ENCODE results near the gene CEP112.

The CEP112 gene

GRCh38 chr17:65609749-65610148 is 582.2 kb downstream of the CEP112 start:
- Mint-ChIP-seq H3K4me3 (no peak overlapping the region), H3K27me3 (peaks cover 6% of the 10 kb centered on the region), H3K4me1 (no peaks in the 10 kb centered on the region), H3K36me3 (peaks cover 2% of the 10 kb centered on the region), H3K27ac (no peak overlapping the region), H3K9me3 (peaks cover 3% of the 10 kb centered on the region)
- DNase-seq (ENCODE audit: low spot score in 2 of 2) (no peak), ATAC-seq (ENCODE audit: low read depth) (no peak)

- ATAC-seq (ENCODE audit: low read depth) (no peak), DNase-seq (ENCODE audit: low spot score in 2 of 2) (no peak)
- peaks cover 2% of the 10 kb centered on the region for H3K36me3 Mint-ChIP-seq
- peaks cover 3% of the 10 kb centered on the region for H3K9me3 Mint-ChIP-seq
- H3K27ac Mint-ChIP-seq, result no peak overlapping the region
- H3K4me1 Mint-ChIP-seq, result no peaks in the 10 kb centered on the region
- H3K4me3 Mint-ChIP-seq, result no peak overlapping the region
- peaks cover 6% of the 10 kb centered on the region for H3K27me3 Mint-ChIP-seq
Measured at GRCh38 chr17:65609286-65609685, 582.6 kb downstream of the CEP112 start.

GRCh38 chr17:65604070-65604469 is 587.9 kb downstream of the CEP112 start:
- Mint-ChIP-seq H3K36me3 (peaks cover 2% of the 10 kb centered on the region), H3K4me3 (no peak overlapping the region), H3K27me3 (peaks cover 8% of the 10 kb centered on the region), H3K9me3 (no peaks in the 10 kb centered on the region), H3K4me1 (no peaks in the 10 kb centered on the region), H3K27ac (no peak overlapping the region)
- DNase-seq (ENCODE audit: low spot score in 2 of 2), result no peak
- ATAC-seq (ENCODE audit: low read depth), result no peak

- DNase-seq (ENCODE audit: low spot score in 2 of 2) (no peak), ATAC-seq (ENCODE audit: low read depth) (no peak)
- Mint-ChIP-seq H3K4me3 (no peak overlapping the region), H3K9me3 (no peaks in the 10 kb centered on the region), H3K27me3 (peaks cover 10% of the 10 kb centered on the region), H3K4me1 (no peaks in the 10 kb centered on the region), H3K36me3 (peaks cover 2% of the 10 kb centered on the region), H3K27ac (no peak overlapping the region)
Measured at GRCh38 chr17:65601881-65602280, 590.1 kb downstream of the CEP112 start.

GRCh38 chr17:65601145-65601544 is 590.8 kb downstream of the CEP112 start:
- Mint-ChIP-seq H3K36me3 (no peaks in the 10 kb centered on the region), H3K27ac (no peak overlapping the region), H3K4me3 (no peak overlapping the region), H3K27me3 (peaks cover 4% of the 10 kb centered on the region), H3K9me3 (no peaks in the 10 kb centered on the region), H3K4me1 (no peaks in the 10 kb centered on the region)
- DNase-seq (ENCODE audit: low spot score in 2 of 2) (no peak), ATAC-seq (ENCODE audit: low read depth) (no peak)

GRCh38 chr17:65600518-65600917 is 591.4 kb downstream of the CEP112 start:
- no peaks in the 10 kb centered on the region for H3K36me3 Mint-ChIP-seq
- DNase-seq (ENCODE audit: low spot score in 2 of 2) (no peak), ATAC-seq (ENCODE audit: low read depth) (no peak)
- H3K9me3 Mint-ChIP-seq, result no peaks in the 10 kb centered on the region
- H3K4me3 Mint-ChIP-seq, result no peak overlapping the region
- peaks cover 4% of the 10 kb centered on the region for H3K27me3 Mint-ChIP-seq
- no peaks in the 10 kb centered on the region for H3K4me1 Mint-ChIP-seq
- H3K27ac Mint-ChIP-seq, result no peak overlapping the region

GRCh38 chr17:65599650-65600049 is 592.3 kb downstream of the CEP112 start:
- no peaks in the 10 kb centered on the region for H3K36me3 Mint-ChIP-seq
- H3K27me3 Mint-ChIP-seq, result peaks cover 6% of the 10 kb centered on the region
- H3K4me3 Mint-ChIP-seq, result no peak overlapping the region
- H3K4me1 Mint-ChIP-seq, result no peaks in the 10 kb centered on the region
- H3K9me3 Mint-ChIP-seq, result no peaks in the 10 kb centered on the region
- no peak overlapping the region for H3K27ac Mint-ChIP-seq
- DNase-seq (ENCODE audit: low spot score in 2 of 2) (no peak), ATAC-seq (ENCODE audit: low read depth) (no peak)

GRCh38 chr17:65598746-65599145 is 593.2 kb downstream of the CEP112 start:
- Mint-ChIP-seq H3K36me3 (no peaks in the 10 kb centered on the region), H3K27me3 (peaks cover 6% of the 10 kb centered on the region), H3K4me3 (no peak overlapping the region), H3K9me3 (no peaks in the 10 kb centered on the region), H3K27ac (no peak overlapping the region), H3K4me1 (peaks cover 5% of the 10 kb centered on the region)
- no peak for DNase-seq (ENCODE audit: low spot score in 2 of 2)
- ATAC-seq (ENCODE audit: low read depth), result no peak

- H3K27ac Mint-ChIP-seq, result no peak overlapping the region
- H3K4me1 Mint-ChIP-seq, result peaks cover 7% of the 10 kb centered on the region
- H3K27me3 Mint-ChIP-seq, result peaks cover 4% of the 10 kb centered on the region
- no peak for ATAC-seq (ENCODE audit: low read depth)
- no peak overlapping the region for H3K4me3 Mint-ChIP-seq
- no peaks in the 10 kb centered on the region for H3K36me3 Mint-ChIP-seq
- H3K9me3 Mint-ChIP-seq, result no peaks in the 10 kb centered on the region
- DNase-seq (ENCODE audit: low spot score in 2 of 2), result no peak
Measured at GRCh38 chr17:65595071-65595656, 596.8 kb downstream of the CEP112 start.

GRCh38 chr17:65593855-65594845 is 597.8 kb downstream of the CEP112 start:
- no peaks in the 10 kb centered on the region for H3K9me3 Mint-ChIP-seq
- H3K36me3 Mint-ChIP-seq, result no peaks in the 10 kb centered on the region
- no peak for DNase-seq (ENCODE audit: low spot score in 2 of 2)
- no peak overlapping the region for H3K27ac Mint-ChIP-seq
- H3K4me3 Mint-ChIP-seq, result peak overlapping the region; percentile 14
- H3K4me1 Mint-ChIP-seq, result peaks cover 7% of the 10 kb centered on the region
- no peak for ATAC-seq (ENCODE audit: low read depth)
- peaks cover 4% of the 10 kb centered on the region for H3K27me3 Mint-ChIP-seq

- Mint-ChIP-seq H3K27me3 (peaks cover 2% of the 10 kb centered on the region), H3K27ac (no peak overlapping the region), H3K36me3 (no peaks in the 10 kb centered on the region), H3K4me3 (peak overlapping the region; percentile 14), H3K4me1 (peaks cover 7% of the 10 kb centered on the region), H3K9me3 (no peaks in the 10 kb centered on the region)
- no peak for ATAC-seq (ENCODE audit: low read depth)
- DNase-seq (ENCODE audit: low spot score in 2 of 2), result no peak
Measured at GRCh38 chr17:65593092-65593854, 598.7 kb downstream of the CEP112 start.

GRCh38 chr17:65592125-65592965 is 599.6 kb downstream of the CEP112 start:
- peaks cover 7% of the 10 kb centered on the region for H3K4me1 Mint-ChIP-seq

GRCh38 chr17:65589321-65589720 is 602.6 kb downstream of the CEP112 start:
- Mint-ChIP-seq H3K36me3 (no peaks in the 10 kb centered on the region), H3K9me3 (no peaks in the 10 kb centered on the region), H3K4me1 (peaks cover 9% of the 10 kb centered on the region), H3K27me3 (peaks cover 6% of the 10 kb centered on the region), H3K4me3 (no peak overlapping the region), H3K27ac (no peak overlapping the region)
- no peak for ATAC-seq (ENCODE audit: low read depth)
- no peak for DNase-seq (ENCODE audit: low spot score in 2 of 2)

More at GRCh38 chr17:65592125-65592965, 599.6 kb downstream of the CEP112 start:
- ATAC-seq (ENCODE audit: low read depth), result no peak
- H3K27me3 Mint-ChIP-seq, result peaks cover 2% of the 10 kb centered on the region
- H3K27ac Mint-ChIP-seq, result no peak overlapping the region
- no peaks in the 10 kb centered on the region for H3K36me3 Mint-ChIP-seq
- H3K4me3 Mint-ChIP-seq, result no peak overlapping the region
- DNase-seq (ENCODE audit: low spot score in 2 of 2), result no peak
- H3K9me3 Mint-ChIP-seq, result no peaks in the 10 kb centered on the region

Data from memory B cell (primary cell).